NB4 (cell line): ENCODE results near the gene COL5A2.

ENCODE experiments used
- POLR2A ChIP-seq: IDR thresholded peaks from 2 replicates; pipeline ENCODE4 v1.6.1; 2011; ENCODE audit warnings: mild to moderate bottlenecking; ENCODE audit not compliant: insufficient read length; ENCODE audit errors: extremely low read depth
- TF ChIP-seq, protein P1 (sequence below): IDR thresholded peaks from one replicate; pipeline ENCODE4 v1.5.1; 2012; ENCODE audit warnings: low read depth, low read length

DNA sequence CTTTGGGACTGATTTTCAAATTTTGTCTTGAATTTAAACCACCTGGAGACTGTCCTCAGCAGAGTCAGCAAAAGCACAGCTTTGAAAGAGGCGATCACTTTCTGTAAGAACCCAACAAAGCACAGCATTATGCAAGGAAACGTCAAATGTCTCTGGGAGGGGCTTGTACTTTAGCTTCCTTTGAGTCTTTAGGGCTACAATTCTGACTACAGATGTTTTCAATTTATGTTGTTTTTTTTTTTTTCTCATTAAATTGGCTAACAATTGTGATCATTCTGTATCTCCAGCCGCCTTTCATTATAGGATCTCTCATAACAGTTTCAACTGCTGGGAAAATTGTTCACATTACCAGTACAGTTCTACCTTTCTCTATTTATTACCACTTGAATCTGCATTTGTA is 157.1 kb downstream of the COL5A2 start:
- TF ChIP-seq, protein P1, sequence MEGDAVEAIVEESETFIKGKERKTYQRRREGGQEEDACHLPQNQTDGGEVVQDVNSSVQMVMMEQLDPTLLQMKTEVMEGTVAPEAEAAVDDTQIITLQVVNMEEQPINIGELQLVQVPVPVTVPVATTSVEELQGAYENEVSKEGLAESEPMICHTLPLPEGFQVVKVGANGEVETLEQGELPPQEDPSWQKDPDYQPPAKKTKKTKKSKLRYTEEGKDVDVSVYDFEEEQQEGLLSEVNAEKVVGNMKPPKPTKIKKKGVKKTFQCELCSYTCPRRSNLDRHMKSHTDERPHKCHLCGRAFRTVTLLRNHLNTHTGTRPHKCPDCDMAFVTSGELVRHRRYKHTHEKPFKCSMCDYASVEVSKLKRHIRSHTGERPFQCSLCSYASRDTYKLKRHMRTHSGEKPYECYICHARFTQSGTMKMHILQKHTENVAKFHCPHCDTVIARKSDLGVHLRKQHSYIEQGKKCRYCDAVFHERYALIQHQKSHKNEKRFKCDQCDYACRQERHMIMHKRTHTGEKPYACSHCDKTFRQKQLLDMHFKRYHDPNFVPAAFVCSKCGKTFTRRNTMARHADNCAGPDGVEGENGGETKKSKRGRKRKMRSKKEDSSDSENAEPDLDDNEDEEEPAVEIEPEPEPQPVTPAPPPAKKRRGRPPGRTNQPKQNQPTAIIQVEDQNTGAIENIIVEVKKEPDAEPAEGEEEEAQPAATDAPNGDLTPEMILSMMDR = no peak
- no peak for TF ChIP-seq POLR2A
